Body of pancreas (tissue), 4 donors: ENCODE data around the gene MYL2. TPM values are rescaled to one million over a fixed set of nuclear protein-coding genes. Genes with fewer than 3 reads are reported as not detected.

ENCODE experiments used
- ATAC-seq: fragments of 150-250 bp; one replicate; pipeline ENCODE4 v1.9.1; 2016
- DNase-seq, 4 donors: peaks; one replicate each; pipeline ENCODE4 v3.0.0-alpha.2; 2019
- H3K27ac ChIP-seq, 4 donors: fragments of 200-600 bp; sonication (generic); 1 replicate in 3 of 4; 2 replicates in 1 of 4; pipeline versions ENCODE4 v1.5.1 to v1.6.1; 2016 to 2019; ENCODE audit warnings: mild to moderate bottlenecking in 1 of 4, mixed read lengths in 1 of 4, moderate library complexity in 1 of 4
- H3K27me3 ChIP-seq, 2 donors: fragments of 200-600 bp; sonication (generic); one replicate each; pipeline ENCODE4 v1.6.0; 2016; ENCODE audit warnings: mild to moderate bottlenecking in 1 of 2
- H3K36me3 ChIP-seq, 2 donors: fragments of 200-600 bp; sonication (generic); replicated peaks in 1 of 2; 2 replicates each; pipeline ENCODE4 v1.5.1; 2016; ENCODE audit warnings: low read depth in 2 of 2; ENCODE audit not compliant: insufficient read depth in 1 of 2
- H3K4me1 ChIP-seq: fragments of 200-600 bp; sonication (generic); one replicate; pipeline ENCODE4 v1.6.0; 2016
- H3K4me3 ChIP-seq, 2 donors: fragments of 200-600 bp; sonication (generic); 1 replicate in 1 of 2; 2 replicates in 1 of 2; pipeline ENCODE4 v1.5.1; 2016 to 2019
- H3K9me3 ChIP-seq, 3 donors: fragments of 200-600 bp; sonication (generic); 1 replicate in 2 of 3; 2 replicates in 1 of 3; pipeline ENCODE4 v1.5.1; 2016
- CTCF ChIP-seq, 7 experiments: fragments of 450-650 bp in 4 of 7; fragments of 200-600 bp in 3 of 7; sonication (generic) in 3 of 7; IDR thresholded peaks; one replicate each; pipeline ENCODE4 v1.5.1; 2016 to 2019; ENCODE audit warnings: antibody characterized with exemption in 7 of 7
- POLR2A ChIP-seq, 3 donors: fragments of 450-650 bp; IDR thresholded peaks; one replicate each; pipeline ENCODE4 v1.6.1; 2016; ENCODE audit warnings: antibody characterized with exemption in 3 of 3, mild to moderate bottlenecking in 2 of 3
- WGBS, 2 donors: methylation state at CpG; one replicate each; pipeline ENCODE4 v1.1.5; 2017; 5-methylcytosine and 5-hydroxymethylcytosine counted together
- intact Hi-C: fragments of 100-400 bp; cut with DNase I; formaldehyde crosslinking; loops from one replicate; pipeline ENCODE4 v1.15.1; 2023
- total RNA-seq, 2 donors: library from RNA; depleted of rRNA; stranded (reverse); fragments of >200 nt; gene quantifications; one replicate each; pipeline ENCODE4 v1.1.0, GENCODE V29; 2016

Gene MYL2
- total RNA-seq, 2 donors from 2014 or later: not detected

GRCh38 chr12:110896559-110896958, 23.8 kb downstream of the MYL2 start:
- no peaks in the 10 kb centered on the region for H3K36me3 ChIP-seq
- no peak overlapping the region for H3K27ac ChIP-seq
- DNase-seq: no peak
- no peaks in the 10 kb centered on the region for H3K4me1 ChIP-seq
- no peaks in the 10 kb centered on the region for H3K27me3 ChIP-seq
- no peak for ATAC-seq
- 70 to 81% methylated on average over 3 of the region's 3 CpGs for WGBS, 2 donors
- TF ChIP-seq CTCF (IDR thresholded peaks at IDR 0.05) (no peak), POLR2A (IDR thresholded peaks at IDR 0.05) (no peak)
- H3K4me3 ChIP-seq: no peak overlapping the region
- intact Hi-C loops: no loop called here
- H3K9me3 ChIP-seq: no peaks in the 10 kb centered on the region

- ATAC-seq: no peak
- Histone ChIP-seq H3K9me3 (no peaks in the 10 kb centered on the region), H3K36me3 (no peaks in the 10 kb centered on the region), H3K4me3 (no peak overlapping the region), H3K27me3 (no peaks in the 10 kb centered on the region), H3K4me1 (no peaks in the 10 kb centered on the region), H3K27ac (no peak overlapping the region)
- DNase-seq: no peak
- TF ChIP-seq POLR2A (IDR thresholded peaks at IDR 0.05) (no peak), CTCF (IDR thresholded peaks at IDR 0.05) (no peak)
- WGBS, 2 donors: 74 to 82% methylated on average over 3 of the region's 3 CpGs
- intact Hi-C loops: no loop called here
These were observed 26.4 kb downstream of the MYL2 start for GRCh38 chr12:110893956-110894355.

GRCh38 chr12:110889361-110889760, 31.0 kb downstream of the MYL2 start:
- no peaks in the 10 kb centered on the region for H3K36me3 ChIP-seq
- 65 to 71% methylated on average over 12 of the region's 12 CpGs for WGBS, 2 donors
- H3K27me3 ChIP-seq: no peaks in the 10 kb centered on the region
- no peaks in the 10 kb centered on the region for H3K9me3 ChIP-seq
- DNase-seq (no peak), ATAC-seq (no peak)
- H3K4me1 ChIP-seq: no peaks in the 10 kb centered on the region
- intact Hi-C loops: no loop called here
- H3K4me3 ChIP-seq: no peak overlapping the region
- no peak overlapping the region for H3K27ac ChIP-seq
- TF ChIP-seq POLR2A (IDR thresholded peaks at IDR 0.05): no peak
- TF ChIP-seq CTCF (IDR thresholded peaks at IDR 0.05): no peak

GRCh38 chr12:110888256-110888991, 32.0 kb downstream of the MYL2 start:
- Histone ChIP-seq H3K9me3 (no peaks in the 10 kb centered on the region), H3K27me3 (no peaks in the 10 kb centered on the region), H3K27ac (no peak overlapping the region), H3K4me1 (no peaks in the 10 kb centered on the region), H3K36me3 (no peaks in the 10 kb centered on the region), H3K4me3 (no peak overlapping the region)
- DNase-seq (no peak), ATAC-seq (no peak)
- intact Hi-C loops: no loop called here
- no peak for TF ChIP-seq POLR2A (IDR thresholded peaks at IDR 0.05)
- TF ChIP-seq CTCF (IDR thresholded peaks at IDR 0.05): no peak
- WGBS, 2 donors: 31 to 64% methylated on average over 3 to 5 of the region's 5 CpGs
